ENCODE measurements around the gene TOP2A. TPM values are rescaled to one million over a fixed set of nuclear protein-coding genes. Genes with fewer than 3 reads are reported as not detected.
A peak's percentile ranks its signal among the peaks of the same experiment; 100 is the strongest.

TOP2A gene
- total RNA-seq, 1 donor from 2014 or later: 16.9 TPM

DNA sequence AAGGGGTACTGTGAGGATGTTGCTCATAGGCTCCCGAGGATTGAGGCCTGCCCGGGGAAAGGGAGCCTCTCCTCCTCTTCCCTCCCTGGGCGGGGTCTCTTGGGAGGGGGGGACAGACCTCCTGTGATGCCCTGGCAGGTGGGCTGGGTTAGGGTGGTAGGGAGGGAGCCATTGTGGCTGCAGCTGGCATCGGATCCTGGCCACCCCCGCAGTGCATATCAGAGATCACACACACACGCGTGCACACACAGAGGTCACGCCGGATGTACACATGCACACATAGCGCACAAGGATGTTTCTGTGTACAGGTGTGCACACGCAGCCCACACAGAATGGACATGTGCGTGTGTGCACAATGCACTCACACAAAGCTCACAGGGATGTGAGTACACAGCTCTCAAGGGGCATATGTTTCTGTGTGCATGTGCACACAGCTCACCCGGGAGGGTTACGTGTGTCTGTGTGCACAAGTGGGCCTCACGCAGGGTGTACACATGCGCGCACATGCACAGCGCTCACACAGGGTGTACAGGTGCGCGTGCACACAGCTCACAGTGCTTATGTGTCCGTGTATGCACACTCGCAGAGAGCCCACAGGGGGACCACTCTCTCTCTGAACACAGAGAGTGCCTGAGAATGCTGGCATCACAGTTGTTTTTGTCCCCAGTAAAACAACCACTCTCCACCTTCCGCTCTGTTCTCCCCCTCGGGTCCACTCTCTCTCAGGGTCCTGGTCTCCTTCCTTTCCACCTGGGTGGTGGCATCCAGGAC lies 55.6 kb downstream of the TOP2A start:
- H3K36me3 ChIP-seq: no peaks in the 10 kb centered on the region
- H3K9me3 ChIP-seq: no peaks in the 10 kb centered on the region
- intact Hi-C loops (cut with DNase I): loop anchor here (10.0 kb wide), 1 partner anchor 53 kb away; the partner anchor contains the start of gene TOP2A
- no peaks in the 10 kb centered on the region for H3K27me3 ChIP-seq
- no peak for DNase-seq (ENCODE audit: extremely low spot score in 2 of 2)
- H3K4me3 ChIP-seq: peak overlapping the region; percentile 44 to 65
- H3K27ac ChIP-seq: no peak overlapping the region
- H3K4me1 ChIP-seq: peaks cover 28% of the 10 kb centered on the region
- no peak for TF ChIP-seq POLR2AphosphoS5 (IDR thresholded peaks at IDR 0.05; ENCODE audit: insufficient read depth in 1 of 2, low read depth in 1 of 2)
- no peak for TF ChIP-seq POLR2A (IDR thresholded peaks at IDR 0.05)

GRCh38 chr17:40361063-40361924 lies 56.4 kb downstream of the TOP2A start:
- no peak overlapping the region for H3K4me3 ChIP-seq
- no peak for DNase-seq (ENCODE audit: extremely low spot score in 2 of 2)
- H3K27me3 ChIP-seq: no peaks in the 10 kb centered on the region
- no peaks in the 10 kb centered on the region for H3K9me3 ChIP-seq
- TF ChIP-seq POLR2AphosphoS5 (IDR thresholded peaks at IDR 0.05; ENCODE audit: insufficient read depth in 1 of 2, low read depth in 1 of 2) (no peak), POLR2A (IDR thresholded peaks at IDR 0.05) (no peak)
- TF ChIP-seq, protein P1, sequence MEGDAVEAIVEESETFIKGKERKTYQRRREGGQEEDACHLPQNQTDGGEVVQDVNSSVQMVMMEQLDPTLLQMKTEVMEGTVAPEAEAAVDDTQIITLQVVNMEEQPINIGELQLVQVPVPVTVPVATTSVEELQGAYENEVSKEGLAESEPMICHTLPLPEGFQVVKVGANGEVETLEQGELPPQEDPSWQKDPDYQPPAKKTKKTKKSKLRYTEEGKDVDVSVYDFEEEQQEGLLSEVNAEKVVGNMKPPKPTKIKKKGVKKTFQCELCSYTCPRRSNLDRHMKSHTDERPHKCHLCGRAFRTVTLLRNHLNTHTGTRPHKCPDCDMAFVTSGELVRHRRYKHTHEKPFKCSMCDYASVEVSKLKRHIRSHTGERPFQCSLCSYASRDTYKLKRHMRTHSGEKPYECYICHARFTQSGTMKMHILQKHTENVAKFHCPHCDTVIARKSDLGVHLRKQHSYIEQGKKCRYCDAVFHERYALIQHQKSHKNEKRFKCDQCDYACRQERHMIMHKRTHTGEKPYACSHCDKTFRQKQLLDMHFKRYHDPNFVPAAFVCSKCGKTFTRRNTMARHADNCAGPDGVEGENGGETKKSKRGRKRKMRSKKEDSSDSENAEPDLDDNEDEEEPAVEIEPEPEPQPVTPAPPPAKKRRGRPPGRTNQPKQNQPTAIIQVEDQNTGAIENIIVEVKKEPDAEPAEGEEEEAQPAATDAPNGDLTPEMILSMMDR (IDR thresholded peaks at IDR 0.05): no peak
- peaks cover 28% of the 10 kb centered on the region for H3K4me1 ChIP-seq
- intact Hi-C loops (cut with DNase I): loop anchor here (10.0 kb wide), 1 partner anchor 54 kb away; the partner anchor contains the start of gene TOP2A
- no peaks in the 10 kb centered on the region for H3K36me3 ChIP-seq
- H3K27ac ChIP-seq: no peak overlapping the region

DNA sequence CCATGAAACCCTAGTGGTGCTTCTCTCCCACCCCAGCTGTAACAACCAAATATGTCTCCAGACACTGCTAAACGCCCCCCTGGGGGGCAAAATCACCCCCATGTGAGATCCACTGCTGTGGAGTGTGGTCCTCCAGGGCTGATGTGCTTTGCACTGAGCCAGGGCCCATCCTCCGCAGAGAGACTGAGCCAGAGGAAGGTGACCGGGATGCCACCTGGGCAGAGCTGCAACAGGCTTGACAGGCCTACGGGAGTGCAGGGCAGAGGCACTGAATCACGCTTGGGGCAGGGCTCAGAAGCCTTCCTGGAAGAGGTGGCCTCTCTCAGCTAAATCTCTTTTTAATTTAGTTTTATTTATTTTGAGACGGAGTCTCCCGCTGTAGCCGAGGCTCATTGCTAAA lies 57.6 kb downstream of the TOP2A start:
- intact Hi-C loops (cut with DNase I): loop anchor here (10.0 kb wide), 1 partner anchor 55 kb away; the partner anchor contains the start of gene TOP2A
- no peaks in the 10 kb centered on the region for H3K9me3 ChIP-seq
- peaks cover 0 to 10% of the 10 kb centered on the region in 2 donors for H3K36me3 ChIP-seq
- H3K4me3 ChIP-seq: no peak overlapping the region
- DNase-seq (ENCODE audit: extremely low spot score in 2 of 2): no peak
- H3K27ac ChIP-seq: no peak overlapping the region
- TF ChIP-seq POLR2AphosphoS5 (IDR thresholded peaks at IDR 0.05; ENCODE audit: insufficient read depth in 1 of 2, low read depth in 1 of 2) (no peak), POLR2A (IDR thresholded peaks at IDR 0.05) (no peak)
- TF ChIP-seq, protein P1 (IDR thresholded peaks at IDR 0.05): no peak
- peaks cover 40% of the 10 kb centered on the region for H3K4me1 ChIP-seq
- no peaks in the 10 kb centered on the region for H3K27me3 ChIP-seq

GRCh38 chr17:40358323-40359038 lies 59.2 kb downstream of the TOP2A start:
- peak overlapping the region; percentile 44 for H3K27ac ChIP-seq
- peaks cover 0 to 10% of the 10 kb centered on the region in 2 donors for H3K36me3 ChIP-seq
- TF ChIP-seq POLR2A (IDR thresholded peaks at IDR 0.05): no peak
- TF ChIP-seq POLR2AphosphoS5 (IDR thresholded peaks at IDR 0.05; ENCODE audit: insufficient read depth in 1 of 2, low read depth in 1 of 2): peak; percentile 29 to 54
- TF ChIP-seq, protein P1 (IDR thresholded peaks at IDR 0.05): peak; percentile 91 to 99 (median 98)
- no peaks in the 10 kb centered on the region for H3K27me3 ChIP-seq
- no peak for DNase-seq (ENCODE audit: extremely low spot score in 2 of 2)
- H3K9me3 ChIP-seq: no peaks in the 10 kb centered on the region
- intact Hi-C loops (cut with DNase I): no loop called here
- no peak overlapping the region for H3K4me3 ChIP-seq
- H3K4me1 ChIP-seq: peaks cover 39% of the 10 kb centered on the region

Measured in vagina (tissue), 2 donors.